NCI-H2171 treated with DMSO at 0.1 percent for 48 hours (cell line): Measurements from ENCODE around the gene FANCB.

Experiments
- DNase-seq: peaks from one replicate; lab custom pipeline; 2025; lab: John Stamatoyannopoulos, UW

Gene FANCB

DNA sequence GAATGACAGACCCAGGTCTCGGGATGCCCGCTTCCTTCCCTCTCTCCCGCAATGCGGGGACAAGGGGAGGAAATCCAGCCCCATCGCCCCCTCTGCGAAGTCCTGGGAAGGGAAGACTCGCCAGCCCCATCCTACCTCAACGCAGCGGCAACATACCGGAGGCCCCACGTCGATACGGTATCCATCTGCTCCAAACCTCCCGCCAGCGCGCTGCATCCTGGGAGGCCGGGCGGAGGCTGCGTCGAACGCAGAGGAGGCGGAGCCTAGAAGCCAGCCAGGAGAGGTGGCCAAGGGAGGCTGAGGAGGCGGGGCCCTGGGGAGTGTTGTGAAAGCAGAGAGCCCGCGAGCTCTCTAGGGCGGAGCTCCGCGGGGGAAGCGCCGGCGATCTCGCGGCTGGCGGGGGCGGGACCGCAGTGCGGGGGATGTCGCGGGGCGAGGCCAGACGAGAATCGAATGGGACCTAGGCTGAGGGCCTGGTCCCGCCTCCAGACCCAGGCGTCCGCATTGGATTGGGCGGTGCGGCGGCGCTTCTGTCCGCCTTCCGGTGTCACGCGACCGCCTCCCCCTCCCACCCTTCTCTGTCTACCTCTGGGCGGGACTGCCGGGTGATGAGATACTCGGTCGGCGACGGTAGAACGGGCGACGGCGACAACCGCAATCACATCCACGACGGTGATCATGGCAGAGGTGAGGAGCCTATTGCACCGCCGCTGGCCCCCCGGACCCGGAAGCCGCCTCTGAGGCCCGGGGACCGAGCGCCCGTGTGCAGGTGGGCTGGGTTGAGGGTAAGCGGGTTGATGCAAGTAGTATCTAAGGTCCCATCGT, at the start of gene FANCB, which contains the start of gene MOSPD2:
FANCB (minus strand) TSS at position 219 of the 825 bp plus-strand sequence. CDS start 7,559 bp downstream, outside the sequence.
MOSPD2 (plus strand) TSS at position 571 of the 825 bp plus-strand sequence; CDS start at position 679, 108 bp downstream.
- peak; percentile 92 for DNase-seq

DNA sequence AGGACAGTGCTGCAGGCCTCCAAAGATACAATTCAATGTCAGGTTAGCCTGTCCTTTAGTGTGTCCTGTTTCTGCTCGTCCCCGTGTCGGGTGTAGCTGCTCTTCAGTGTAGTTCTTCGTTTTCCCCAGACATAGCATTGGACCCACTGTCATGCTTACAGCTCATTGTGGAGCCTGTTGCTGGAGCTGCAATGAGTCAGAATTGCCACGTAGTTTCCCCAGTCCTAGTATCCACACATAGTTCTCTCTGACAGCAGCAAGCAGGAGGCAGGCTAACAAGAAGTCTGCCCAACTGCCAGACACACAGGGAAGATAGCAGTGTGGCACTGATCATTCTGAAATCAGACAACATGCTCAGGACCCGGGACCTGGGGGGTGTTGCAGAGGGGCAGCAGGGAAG, 49.6 kb upstream of the FANCB start:
- no peak for DNase-seq

DNA sequence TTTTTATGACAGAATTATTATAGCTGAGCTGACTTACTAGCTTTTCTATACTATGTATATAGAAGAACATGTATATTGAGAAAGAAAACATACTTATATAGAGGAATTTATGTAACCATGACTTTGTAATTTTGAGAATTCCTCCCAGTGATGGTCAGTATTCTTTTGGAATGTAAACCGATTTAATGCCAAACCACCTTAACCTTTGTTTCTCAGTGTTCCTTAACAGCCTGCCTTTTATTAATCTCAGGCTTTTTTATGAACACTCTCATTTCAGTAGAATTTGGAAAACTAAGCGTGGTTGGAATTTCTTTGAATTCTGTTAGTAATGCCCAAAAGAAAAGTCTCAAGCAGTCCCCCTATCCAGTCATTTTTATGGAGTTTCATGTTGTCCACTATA, 47.3 kb upstream of the FANCB start:
- no peak for DNase-seq

DNA sequence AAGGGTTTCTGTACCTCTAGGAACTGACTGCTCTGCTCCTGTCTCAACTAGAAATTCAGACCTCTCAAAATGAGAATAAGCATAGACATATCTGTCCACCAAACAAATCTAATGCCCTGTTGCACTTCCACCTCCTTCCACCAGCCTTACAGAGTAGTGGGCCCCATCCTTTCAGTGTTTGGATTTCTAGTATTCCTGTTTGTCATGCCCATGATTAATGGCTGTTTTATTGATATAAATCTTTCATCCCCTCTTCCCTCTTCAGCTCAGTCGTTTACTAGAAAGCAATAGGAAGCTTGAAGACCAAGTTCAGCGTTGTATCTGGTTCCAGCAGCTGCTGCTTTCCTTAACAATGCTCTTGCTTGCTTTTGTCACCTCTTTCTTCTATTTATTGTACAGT, 46.5 kb upstream of the FANCB start:
- no peak for DNase-seq

DNA sequence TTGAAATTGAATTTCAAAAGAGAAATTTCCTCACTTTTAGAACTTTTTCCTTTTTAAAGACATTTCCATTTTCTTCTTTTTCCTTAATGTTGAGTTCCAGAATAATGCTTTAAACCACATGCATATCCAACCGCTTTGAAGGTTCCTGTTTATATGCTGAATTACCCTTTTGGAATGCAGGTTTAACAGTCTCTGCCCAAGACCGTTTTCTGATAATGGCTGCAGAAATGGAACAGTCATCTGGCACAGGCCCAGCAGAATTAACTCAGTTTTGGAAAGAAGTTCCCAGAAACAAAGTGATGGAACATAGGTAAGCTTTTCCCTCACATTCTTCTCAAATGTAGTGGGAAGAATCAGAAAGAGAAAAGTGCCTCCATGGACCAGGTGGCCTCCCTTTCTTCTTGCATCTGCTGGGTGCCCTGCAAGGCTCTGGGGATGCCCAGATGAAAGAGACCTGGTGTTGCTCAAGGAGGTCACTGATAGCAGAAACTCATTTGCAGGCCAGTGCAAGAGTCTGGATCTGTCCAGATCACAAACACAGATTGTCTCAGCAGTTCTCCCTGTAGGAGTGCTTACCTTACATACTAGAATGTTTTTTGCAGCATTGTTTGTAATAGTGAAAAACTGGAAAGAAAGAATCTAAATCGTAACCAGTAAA, 43.3 kb upstream of the FANCB start:
- no peak for DNase-seq

DNA sequence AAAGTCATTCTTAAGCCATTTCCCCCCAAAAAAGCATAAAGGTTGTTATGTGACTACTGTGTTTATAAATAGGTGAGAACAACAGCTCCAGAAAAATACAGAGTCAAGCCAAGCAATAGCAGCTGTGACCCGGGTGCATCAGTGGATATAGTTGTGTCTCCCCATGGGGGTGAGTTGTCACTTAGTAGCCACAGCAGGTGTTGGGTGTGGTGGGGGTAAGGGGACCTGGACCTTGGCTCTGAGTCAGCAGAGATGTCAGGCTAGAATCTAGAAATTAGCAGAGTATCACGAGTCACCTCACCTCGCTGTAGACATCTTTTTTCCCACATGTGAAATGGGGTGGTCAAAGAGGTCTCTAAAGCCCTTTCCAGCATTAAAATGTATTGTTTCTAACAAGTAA, 42.7 kb upstream of the FANCB start:
- DNase-seq, result no peak

DNA sequence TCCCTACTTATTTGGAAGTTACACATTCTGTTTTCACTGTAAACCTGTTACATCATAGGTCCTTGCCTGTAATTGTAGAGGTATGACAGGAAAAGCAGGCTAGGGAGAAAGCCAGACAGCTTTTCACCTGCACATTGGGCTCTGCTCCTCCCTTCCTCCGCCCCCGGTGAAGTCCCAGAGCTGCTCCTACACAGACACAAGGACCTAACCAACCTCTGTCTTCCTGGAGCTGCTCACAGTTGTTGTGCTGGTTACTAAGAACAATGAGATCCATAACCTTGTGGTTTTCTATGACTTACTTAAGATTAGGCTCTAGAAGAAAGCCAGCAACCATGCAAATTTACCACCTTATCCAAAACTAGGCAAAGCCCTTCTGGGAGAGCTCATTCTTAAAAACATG, 40.4 kb upstream of the FANCB start:
- no peak for DNase-seq

DNA sequence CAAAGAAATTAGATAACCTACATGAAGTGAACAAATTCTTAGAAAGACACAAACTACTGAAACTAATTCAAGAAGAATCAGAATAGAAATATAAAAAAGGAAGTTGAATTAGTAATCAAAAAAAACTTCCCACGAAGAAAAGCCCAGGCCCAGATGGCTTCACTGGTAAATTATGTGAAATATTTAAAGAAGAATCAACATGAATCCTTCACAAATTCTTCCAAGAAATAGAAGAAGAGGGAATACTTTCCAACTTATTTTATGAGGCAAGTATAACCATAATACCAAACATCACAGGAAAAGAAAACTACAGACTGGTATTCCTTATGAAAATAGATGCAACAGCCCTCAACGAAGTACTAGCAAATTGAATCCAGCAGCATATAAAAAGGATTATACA, 31.0 kb upstream of the FANCB start:
- DNase-seq, result no peak

DNA sequence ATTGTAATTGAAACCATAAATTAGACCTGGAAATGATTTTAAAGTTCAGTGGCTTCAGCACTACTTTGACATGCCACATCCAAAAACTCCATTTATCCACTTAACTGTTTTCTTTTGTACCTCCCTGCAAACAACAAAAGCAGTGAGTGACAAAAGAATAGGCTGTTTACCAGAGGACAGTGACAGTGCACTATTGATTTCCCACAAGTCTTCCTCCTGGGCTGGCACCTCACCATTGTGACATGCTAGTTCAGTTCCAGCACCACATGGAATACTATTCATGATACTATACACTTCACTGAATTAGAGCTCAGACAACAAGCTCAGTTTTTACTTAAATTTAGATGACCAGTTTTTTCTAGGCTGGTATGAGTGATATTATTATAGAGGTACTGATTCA, 29.7 kb upstream of the FANCB start:
- DNase-seq, result no peak

DNA sequence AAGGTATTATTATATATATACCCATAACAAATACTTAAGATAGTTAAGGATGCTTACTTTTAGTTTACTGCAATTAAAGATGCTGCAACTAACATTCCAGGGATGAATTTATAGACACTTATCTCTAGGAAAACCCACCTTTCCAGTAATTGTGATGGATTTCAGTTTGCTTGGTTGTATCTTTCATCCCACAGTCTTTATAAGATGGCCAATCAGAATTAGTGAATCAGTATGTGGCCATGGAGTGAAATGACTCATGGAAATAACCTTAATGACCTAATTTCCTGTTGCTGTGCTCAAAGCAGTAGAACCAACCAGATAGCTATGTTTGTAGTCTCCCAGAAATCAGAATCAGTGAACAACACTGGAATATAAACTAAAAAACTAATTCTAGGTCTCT, 26.7 kb upstream of the FANCB start:
- no peak for DNase-seq

DNA sequence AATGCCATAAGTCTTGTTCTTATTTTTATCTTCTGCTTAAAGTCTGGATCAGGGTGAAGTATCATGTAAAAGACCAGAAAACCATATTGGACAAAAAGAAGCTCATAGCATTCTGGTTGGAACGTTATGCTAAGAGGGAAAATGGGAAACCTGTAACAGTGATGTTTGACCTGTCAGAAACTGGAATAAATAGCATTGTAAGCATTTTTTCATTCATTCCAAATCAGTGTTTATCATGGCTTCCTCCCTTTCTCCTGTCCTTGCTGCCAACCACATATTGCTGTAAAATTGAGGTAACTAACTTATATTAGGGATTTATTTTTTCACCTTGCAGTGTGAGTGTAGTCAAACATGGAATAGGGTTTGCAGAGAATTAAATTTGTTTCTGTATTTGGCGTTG, 24.2 kb upstream of the FANCB start:
- DNase-seq, result no peak

DNA sequence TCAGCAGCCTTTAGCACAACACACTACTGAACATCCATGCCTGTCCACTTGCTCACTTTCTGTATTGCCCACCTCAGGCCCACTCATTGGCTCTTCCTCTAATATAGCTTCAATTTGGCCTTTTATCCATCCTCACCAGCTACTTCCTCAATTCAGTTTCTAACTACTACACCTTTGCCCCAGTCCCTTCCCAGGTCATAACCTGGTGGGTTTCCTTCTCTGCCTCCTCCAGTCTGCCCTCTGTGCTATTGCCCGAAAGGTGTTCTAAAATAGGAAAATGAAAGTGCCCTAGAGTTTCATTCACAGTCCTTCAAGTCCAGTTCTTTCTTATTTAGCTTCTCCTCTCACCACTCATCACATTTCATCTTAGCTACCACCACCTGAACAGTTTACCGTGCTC, 23.4 kb upstream of the FANCB start:
- no peak for DNase-seq

DNA sequence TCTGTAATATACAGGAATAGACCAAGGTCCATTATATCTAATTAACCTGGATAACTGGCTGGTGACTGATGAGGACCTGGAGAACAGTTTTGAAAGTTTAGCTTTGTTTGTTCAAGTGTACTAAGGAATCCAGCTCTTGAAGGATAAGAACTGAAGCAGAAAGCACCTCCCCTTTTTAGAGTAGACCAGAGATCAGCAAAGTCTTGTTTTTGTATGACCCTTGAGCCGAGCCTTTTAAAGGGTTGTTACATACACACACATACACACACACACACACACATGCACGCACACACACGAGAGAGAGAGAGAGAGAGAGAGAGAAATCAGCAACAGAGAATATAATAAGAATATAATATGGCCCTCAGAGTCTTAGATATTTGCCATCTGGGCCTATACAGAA, 13.4 kb upstream of the FANCB start:
- no peak for DNase-seq

DNA sequence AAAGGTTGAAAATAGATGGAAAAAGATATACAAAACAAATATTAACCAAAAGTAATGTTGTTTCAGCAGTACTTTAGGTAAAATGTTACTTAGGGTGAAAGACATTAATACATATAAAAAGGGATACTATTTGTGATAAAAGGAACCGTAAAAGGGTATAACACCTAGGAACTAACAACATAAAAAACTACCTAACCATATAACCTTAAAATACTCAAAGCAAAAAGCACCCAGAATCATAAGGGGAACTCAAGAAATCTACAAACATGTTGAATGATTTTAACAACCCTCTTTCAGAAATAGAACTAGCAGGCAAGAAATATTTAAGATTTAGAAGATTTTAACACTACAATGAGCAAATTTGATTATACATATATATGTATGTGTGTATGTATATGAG, 11.8 kb upstream of the FANCB start:
- DNase-seq, result no peak

DNA sequence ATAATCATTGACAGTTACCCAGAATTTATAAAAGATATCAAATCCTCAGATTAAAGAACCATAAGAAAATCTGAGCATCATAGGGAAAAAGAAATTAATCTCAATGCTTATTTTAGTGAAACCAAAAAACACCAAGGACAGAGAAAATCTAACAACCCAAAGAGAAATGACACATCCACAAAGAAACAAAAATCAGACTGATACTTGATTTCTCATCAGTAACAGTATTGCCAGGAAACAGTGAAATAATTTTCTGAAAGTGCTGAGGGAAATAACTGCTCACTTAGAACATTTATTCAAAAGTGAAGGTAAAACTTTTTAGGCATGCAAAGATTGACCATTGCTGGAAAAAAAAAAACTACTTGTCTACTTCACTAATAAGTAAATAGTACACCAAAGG, 11.0 kb upstream of the FANCB start:
- no peak for DNase-seq

DNA sequence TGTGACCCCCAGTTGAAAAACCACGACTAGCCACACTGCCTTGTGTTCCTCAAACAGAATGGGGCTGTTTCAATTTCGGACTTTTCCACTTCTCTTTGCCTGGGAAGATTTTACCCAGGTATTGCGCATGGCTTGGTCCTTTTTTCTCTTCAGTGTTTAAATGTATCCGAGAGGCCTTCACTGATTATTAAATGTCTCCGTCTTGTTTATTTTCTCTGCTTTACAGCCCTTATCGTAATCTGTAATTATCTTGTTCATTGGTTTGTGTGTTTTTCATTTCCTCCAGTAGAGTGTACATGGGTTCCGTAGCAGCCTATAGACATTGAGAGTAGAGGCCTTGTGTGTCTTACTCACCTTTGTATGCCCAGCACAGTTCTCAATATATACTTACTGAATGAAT, 2.8 kb upstream of the FANCB start:
- DNase-seq, result no peak

DNA sequence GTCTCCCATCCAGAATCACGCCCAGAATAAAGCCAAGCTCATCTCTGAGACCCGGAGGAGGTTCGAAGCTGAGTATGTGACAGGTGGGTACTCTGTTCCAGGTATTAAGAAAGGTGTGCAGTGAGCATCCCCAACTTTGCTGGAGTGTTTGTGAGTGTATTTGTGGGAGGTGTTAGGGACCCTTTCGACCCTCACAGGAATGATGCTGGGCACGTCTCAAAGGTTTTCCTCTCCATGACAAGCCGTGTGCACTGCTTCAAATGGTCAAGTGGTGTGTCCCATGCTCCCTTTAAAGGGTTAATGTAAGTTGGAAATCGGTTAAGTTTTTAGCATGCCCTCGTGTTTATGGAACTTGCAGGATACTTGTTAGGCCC, 794 bp upstream of the FANCB start:
- no peak for DNase-seq

DNA sequence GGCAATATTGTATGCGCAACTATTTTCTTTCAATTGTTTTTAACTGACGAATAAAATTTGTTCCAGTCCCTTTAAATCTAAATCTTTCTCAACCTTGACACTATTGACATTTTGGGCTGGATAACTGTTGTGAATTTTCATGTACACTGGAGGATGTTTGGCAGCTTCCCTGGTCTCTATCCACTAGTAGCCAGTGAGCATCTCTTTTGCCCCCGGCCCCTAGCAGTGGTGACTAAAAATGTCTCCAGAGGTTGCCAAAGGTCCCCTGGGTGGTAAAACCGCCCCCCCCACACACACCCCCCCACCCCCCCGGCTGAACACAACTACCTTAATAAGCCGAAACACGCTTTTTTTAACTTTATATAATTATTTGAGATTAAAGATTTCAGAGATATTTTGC, 514 bp downstream of the FANCB start:
- DNase-seq, result no peak

DNA sequence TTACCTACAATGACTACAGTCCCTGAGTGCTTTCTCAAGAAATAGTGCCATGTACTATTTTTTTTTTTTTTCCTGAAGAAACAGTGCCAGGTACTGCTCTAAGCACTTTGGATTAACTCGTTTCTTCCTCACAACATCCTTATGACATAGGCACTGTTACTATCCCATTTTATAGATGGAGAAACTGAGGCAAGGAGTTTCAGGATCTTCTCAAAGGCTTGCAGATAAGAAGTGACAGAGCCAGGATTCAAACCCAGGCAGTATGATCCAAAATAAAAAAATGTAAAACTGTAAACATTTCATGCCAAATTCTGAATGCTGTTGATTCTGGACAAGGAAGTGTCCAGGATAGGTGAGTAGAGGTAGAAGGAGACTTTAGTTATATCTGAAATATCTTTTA, 1.1 kb downstream of the FANCB start:
- DNase-seq, result no peak

DNA sequence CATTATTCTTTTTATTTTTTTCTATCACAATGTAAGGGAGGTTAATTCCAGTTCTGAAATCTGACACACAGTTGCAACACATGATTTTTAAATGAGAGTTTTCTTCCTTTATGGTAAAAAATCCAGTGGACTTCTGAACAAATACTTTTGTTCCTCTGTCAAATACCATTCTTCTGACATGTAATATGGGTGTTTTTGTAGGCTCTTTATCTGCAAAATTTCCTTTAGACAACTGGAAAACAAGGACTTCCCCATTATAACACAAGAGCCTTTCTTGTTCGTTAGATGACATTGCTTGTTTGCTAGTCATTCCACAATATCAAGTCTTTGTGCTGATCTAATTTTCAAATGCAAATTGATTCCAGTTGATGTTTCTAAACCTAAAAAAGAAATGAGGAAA, 7.7 kb downstream of the FANCB start:
- DNase-seq, result no peak

DNA sequence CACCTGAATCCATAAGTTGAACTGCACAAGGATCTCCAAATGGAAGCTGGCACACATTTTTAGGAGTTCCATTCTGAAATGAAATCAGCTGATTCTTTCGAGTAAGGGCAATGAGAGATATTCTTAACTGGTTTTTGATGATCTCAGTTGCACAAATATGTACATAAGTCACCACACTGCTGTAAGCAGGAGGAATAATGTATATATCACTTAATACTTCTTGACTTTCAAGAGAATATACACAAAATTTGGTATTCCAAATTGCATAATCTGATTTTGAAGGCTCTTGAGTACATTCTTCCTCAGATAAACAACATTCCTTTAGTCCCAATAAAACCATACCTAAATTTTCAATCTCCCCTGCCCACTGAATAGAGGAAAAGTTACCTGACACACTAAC, 8.2 kb downstream of the FANCB start:
- DNase-seq, result no peak

DNA sequence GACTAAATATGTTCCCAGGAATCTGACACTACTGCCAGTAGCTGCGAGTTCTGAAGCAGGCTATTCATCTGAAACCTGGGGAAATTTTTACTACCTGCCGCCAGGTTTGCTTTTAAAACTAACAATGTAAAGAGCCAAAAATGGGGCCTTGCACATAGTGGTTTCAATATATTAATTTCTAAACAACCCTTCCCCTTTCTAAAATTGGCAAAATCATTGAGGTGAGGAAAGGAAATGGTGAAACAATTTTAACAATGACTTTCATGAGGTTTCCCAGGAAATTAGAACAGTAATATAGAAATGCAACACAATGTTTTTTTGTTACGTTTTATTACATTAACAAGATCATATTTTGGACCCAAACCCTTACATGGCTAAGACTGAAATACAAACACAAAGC, 21.3 kb downstream of the FANCB start:
- no peak for DNase-seq

DNA sequence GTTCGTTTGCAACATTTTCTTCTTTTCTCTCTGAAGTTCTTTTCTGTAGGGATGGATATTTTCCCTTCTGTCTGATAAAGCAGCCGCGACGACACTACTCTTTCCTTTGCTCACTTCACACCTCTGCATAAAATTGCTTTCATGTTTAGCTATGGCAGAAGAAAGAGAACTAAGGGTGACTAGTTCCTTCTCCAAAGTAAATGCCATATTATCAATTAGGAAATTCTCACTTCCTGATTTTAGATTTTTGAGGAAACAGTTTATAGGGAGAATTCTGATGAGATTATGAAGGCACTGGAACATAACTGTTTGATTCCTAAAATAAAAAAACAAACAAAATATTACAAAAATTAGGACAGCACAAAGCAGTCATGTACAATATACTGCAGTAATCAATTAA, 29.2 kb downstream of the FANCB start:
- DNase-seq, result no peak

DNA sequence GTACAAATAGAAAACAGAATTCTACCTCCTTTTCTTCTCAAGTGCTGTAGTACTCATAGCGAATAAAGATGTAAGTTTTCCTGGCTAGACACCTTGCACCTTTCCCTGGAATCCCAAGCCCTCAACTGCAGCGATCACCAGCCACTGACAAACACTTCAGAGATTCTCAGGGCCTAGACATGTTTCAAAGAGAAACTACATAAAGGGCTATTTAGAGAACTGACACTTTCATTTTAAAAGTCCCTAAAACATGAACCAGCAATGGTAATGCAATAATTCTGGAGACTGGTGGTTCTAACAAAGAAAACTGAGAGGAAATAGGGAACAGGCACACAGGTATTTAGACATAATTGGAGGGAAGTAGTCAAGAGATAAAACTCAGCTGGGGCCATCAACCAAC, 35.7 kb downstream of the FANCB start:
- no peak for DNase-seq
